ENCODE measurements around the gene VCPKMT.

GRCh38 chr14:50082308-50082742, 34.0 kb downstream of the VCPKMT start:
- TF ChIP-seq POLR2A (IDR thresholded peaks at IDR 0.05) (no peak), CTCF (IDR thresholded peaks at IDR 0.05) (no peak)
